NCI-H2107 (cell line): ENCODE data around the gene LHPP.

Source experiments
- DNase-seq: peaks from one replicate; lab custom pipeline; 2025; lab: John Stamatoyannopoulos, UW

Gene LHPP

GRCh38 chr10:124496620-124497019, 35.0 kb downstream of the LHPP start:
- DNase-seq = no peak

GRCh38 chr10:124497196-124497881, 35.7 kb downstream of the LHPP start:
- DNase-seq = no peak

- DNase-seq = no peak
Observed at GRCh38 chr10:124498056-124498455, 36.4 kb downstream of the LHPP start.

GRCh38 chr10:124500757-124501156, 39.1 kb downstream of the LHPP start:
- DNase-seq = no peak

- no peak for DNase-seq
Observed at GRCh38 chr10:124504711-124505110, 43.1 kb downstream of the LHPP start.

- DNase-seq = no peak
Observed at GRCh38 chr10:124505279-124505678, 43.7 kb downstream of the LHPP start.

GRCh38 chr10:124508070-124508667, 46.5 kb downstream of the LHPP start:
- no peak for DNase-seq

- DNase-seq = no peak
Observed at GRCh38 chr10:124508907-124509454, 47.4 kb downstream of the LHPP start.

- DNase-seq = no peak
Observed at GRCh38 chr10:124509880-124510632, 48.4 kb downstream of the LHPP start.

- no peak for DNase-seq
Observed at GRCh38 chr10:124510759-124511158, 49.1 kb downstream of the LHPP start.

GRCh38 chr10:124511205-124512039, 49.8 kb downstream of the LHPP start:
- no peak for DNase-seq

GRCh38 chr10:124512040-124512428, 50.4 kb downstream of the LHPP start:
- no peak for DNase-seq

GRCh38 chr10:124512600-124512999, 51.0 kb downstream of the LHPP start:
- DNase-seq = no peak

GRCh38 chr10:124515244-124515970, 53.8 kb downstream of the LHPP start:
- DNase-seq = no peak

- DNase-seq = no peak
Observed at GRCh38 chr10:124516181-124516580, 54.6 kb downstream of the LHPP start.

- no peak for DNase-seq
Observed at GRCh38 chr10:124516746-124517397, 55.2 kb downstream of the LHPP start.

GRCh38 chr10:124517461-124517860, 55.8 kb downstream of the LHPP start:
- no peak for DNase-seq

- DNase-seq = no peak
Observed at GRCh38 chr10:124517931-124518330, 56.3 kb downstream of the LHPP start.

- DNase-seq = no peak
Observed at GRCh38 chr10:124518366-124518765, 56.7 kb downstream of the LHPP start.

- DNase-seq = no peak
Observed at GRCh38 chr10:124520558-124521428, 59.2 kb downstream of the LHPP start.
